Measurements from ENCODE around the gene NAMPT. TPM values are rescaled to one million over a fixed set of nuclear protein-coding genes. Genes with fewer than 3 reads are reported as not detected.

NAMPT gene
- total RNA-seq, 1 donor from 2014 or later, result 130 TPM

- no peaks in the 10 kb centered on the region for H3K36me3 ChIP-seq (ENCODE audit: control insufficient read depth, insufficient read depth, low read length)
- no peaks in the 10 kb centered on the region for H3K27me3 ChIP-seq (ENCODE audit: control insufficient read depth, insufficient read depth, low read length)
- H3K4me3 ChIP-seq (ENCODE audit: low read depth, low read length), result no peak overlapping the region
- TF ChIP-seq CTCF (IDR thresholded peaks at IDR 0.05; ENCODE audit: insufficient read depth, low read length, poor library complexity, severe bottlenecking), result no peak
- no peak for DNase-seq (ENCODE audit: low read depth)
Measured at GRCh38 chr7:106281585-106282318, 3.0 kb downstream of the NAMPT start.

- no peaks in the 10 kb centered on the region for H3K27me3 ChIP-seq (ENCODE audit: control insufficient read depth, insufficient read depth, low read length)
- H3K4me3 ChIP-seq (ENCODE audit: low read depth, low read length), result no peak overlapping the region
- no peak for TF ChIP-seq CTCF (IDR thresholded peaks at IDR 0.05; ENCODE audit: insufficient read depth, low read length, poor library complexity, severe bottlenecking)
- no peaks in the 10 kb centered on the region for H3K36me3 ChIP-seq (ENCODE audit: control insufficient read depth, insufficient read depth, low read length)
- DNase-seq (ENCODE audit: low read depth), result no peak
Measured at GRCh38 chr7:106281127-106281526, 3.7 kb downstream of the NAMPT start.

- no peak for TF ChIP-seq CTCF (IDR thresholded peaks at IDR 0.05; ENCODE audit: insufficient read depth, low read length, poor library complexity, severe bottlenecking)
- H3K27me3 ChIP-seq (ENCODE audit: control insufficient read depth, insufficient read depth, low read length), result no peaks in the 10 kb centered on the region
- no peak for DNase-seq (ENCODE audit: low read depth)
- no peak overlapping the region for H3K4me3 ChIP-seq (ENCODE audit: low read depth, low read length)
- H3K36me3 ChIP-seq (ENCODE audit: control insufficient read depth, insufficient read depth, low read length), result no peaks in the 10 kb centered on the region
Measured at GRCh38 chr7:106279425-106280197, 5.2 kb downstream of the NAMPT start.

GRCh38 chr7:106278695-106279094 is 6.1 kb downstream of the NAMPT start:
- no peaks in the 10 kb centered on the region for H3K36me3 ChIP-seq (ENCODE audit: control insufficient read depth, insufficient read depth, low read length)
- no peak for DNase-seq (ENCODE audit: low read depth)
- TF ChIP-seq CTCF (IDR thresholded peaks at IDR 0.05; ENCODE audit: insufficient read depth, low read length, poor library complexity, severe bottlenecking), result no peak
- no peaks in the 10 kb centered on the region for H3K27me3 ChIP-seq (ENCODE audit: control insufficient read depth, insufficient read depth, low read length)
- no peak overlapping the region for H3K4me3 ChIP-seq (ENCODE audit: low read depth, low read length)

- no peak for DNase-seq (ENCODE audit: low read depth)
- no peaks in the 10 kb centered on the region for H3K27me3 ChIP-seq (ENCODE audit: control insufficient read depth, insufficient read depth, low read length)
- no peak overlapping the region for H3K4me3 ChIP-seq (ENCODE audit: low read depth, low read length)
- H3K36me3 ChIP-seq (ENCODE audit: control insufficient read depth, insufficient read depth, low read length), result no peaks in the 10 kb centered on the region
- TF ChIP-seq CTCF (IDR thresholded peaks at IDR 0.05; ENCODE audit: insufficient read depth, low read length, poor library complexity, severe bottlenecking), result no peak
Measured at GRCh38 chr7:106277976-106278375, 6.8 kb downstream of the NAMPT start.

Measured in kidney epithelial cell (primary cell).